Cardiac septum (tissue), 1 donor: ENCODE results near the gene FREM3. TPM values are rescaled to one million over a fixed set of nuclear protein-coding genes. Genes with fewer than 3 reads are reported as not detected.
"Not testable (repeated sequence)": the region's sequence is repeated elsewhere in the genome, so short reads cannot be mapped to it uniquely, and the experiment has no call there.

Experiments
- DNase-seq: peaks from one replicate; pipeline ENCODE4 v3.0.0-alpha.2; 2020; ENCODE audit warnings: low spot score
- intact Hi-C: fragments of 100-400 bp; cut with DNase I; formaldehyde crosslinking; loops from one replicate; pipeline ENCODE4 v1.14.0; 2022
- total RNA-seq: library from RNA; stranded (reverse); fragmentation: NEBNext Ultra II Directional; extraction: Animal tissue kit (Norgen Biotek cat#: 25700); gene quantifications from one replicate; pipeline ENCODE4 v1.2.1, GENCODE V29; 2021
- donor health status: DM: no; HTN: no; CAD: no.

Gene FREM3
- total RNA-seq, 1 donor from 2014 or later = not detected

GRCh38 chr4:143597276-143597675 is 103.2 kb downstream of the FREM3 start:
- intact Hi-C loops = no loop called here
- DNase-seq = no peak

DNA sequence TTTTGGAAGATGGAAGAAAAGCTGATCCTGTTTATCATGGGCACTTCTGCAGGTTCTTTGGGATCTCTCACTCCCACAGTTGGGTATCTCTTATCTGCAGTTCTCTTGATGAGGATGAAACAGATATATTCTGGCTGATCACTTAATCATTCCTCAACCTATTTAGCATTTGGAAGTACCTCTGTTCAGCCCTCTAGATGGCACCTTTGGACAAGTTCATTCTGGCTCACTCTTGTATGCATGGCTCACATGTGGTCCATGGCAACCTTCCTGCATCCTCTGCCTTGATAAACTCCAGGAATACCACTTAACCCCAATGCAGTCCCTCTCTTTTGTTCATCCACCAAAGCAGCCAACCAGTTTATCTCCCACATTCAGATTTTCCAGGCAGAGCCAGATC is 112.8 kb downstream of the FREM3 start:
- intact Hi-C loops = loop anchor here (10.0 kb wide), 1 partner anchor 177 kb away; no protein-coding TSS in a partner anchor

GRCh38 chr4:143586080-143586479 is 114.4 kb downstream of the FREM3 start:
- DNase-seq = no peak
- intact Hi-C loops = loop anchor here (10.0 kb wide), 1 partner anchor 179 kb away; no protein-coding TSS in a partner anchor

More for the DNA sequence above, 112.8 kb downstream of the FREM3 start:
- no peak for DNase-seq

DNA sequence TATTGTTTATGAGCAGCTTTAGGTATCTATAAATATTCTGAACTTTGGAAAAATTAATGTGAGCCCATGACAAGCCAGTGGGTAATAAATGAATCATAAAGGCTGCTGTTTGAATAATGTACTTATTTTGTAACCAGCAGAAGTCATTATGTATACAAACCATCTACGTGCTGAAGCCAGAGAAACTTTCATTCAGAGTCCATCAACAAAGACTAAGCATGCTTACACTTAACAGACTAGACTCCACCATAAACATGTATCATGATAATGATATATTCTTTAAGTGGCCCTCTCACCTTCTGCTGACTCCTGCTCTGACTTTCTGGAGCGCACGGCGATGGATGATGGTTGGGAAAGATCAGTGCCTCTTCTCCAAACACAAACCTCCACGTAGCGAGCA is 114.9 kb downstream of the FREM3 start:
- no peak for DNase-seq
- intact Hi-C loops = loop anchor here (10.0 kb wide), 1 partner anchor 179 kb away; no protein-coding TSS in a partner anchor

DNA sequence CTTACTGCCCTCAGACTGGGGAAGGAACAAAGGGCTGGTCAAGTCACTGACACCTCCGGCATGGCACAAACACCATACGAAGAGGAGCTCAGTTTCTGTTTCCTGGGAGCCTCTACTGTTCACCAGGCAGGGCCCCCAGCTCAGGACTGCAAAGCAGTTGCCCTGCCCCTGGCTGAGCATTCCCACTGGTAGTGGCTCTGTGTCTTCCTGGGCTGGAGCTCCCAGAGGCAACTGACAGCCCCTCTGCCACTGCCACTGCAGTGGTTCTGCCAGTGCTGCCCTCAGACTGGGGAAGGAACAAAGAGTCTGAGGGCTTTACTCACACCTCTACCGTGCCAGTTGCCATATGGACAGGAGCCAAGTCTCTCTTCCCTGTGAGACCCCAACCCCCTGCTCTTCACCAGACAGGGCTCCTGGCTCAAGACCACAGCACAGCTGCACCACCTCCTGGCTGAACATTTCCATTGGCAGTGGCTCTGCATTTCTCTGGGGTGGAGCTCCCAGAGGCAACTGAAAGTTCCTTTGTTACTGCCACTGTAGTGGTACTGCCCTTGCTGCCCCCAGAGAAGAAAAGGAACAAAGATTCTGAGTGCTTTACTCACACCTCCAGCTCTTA is 119.0 kb downstream of the FREM3 start:
- DNase-seq = no peak
- intact Hi-C loops = loop anchor here (10.0 kb wide), 1 partner anchor 183 kb away; no protein-coding TSS in a partner anchor

DNA sequence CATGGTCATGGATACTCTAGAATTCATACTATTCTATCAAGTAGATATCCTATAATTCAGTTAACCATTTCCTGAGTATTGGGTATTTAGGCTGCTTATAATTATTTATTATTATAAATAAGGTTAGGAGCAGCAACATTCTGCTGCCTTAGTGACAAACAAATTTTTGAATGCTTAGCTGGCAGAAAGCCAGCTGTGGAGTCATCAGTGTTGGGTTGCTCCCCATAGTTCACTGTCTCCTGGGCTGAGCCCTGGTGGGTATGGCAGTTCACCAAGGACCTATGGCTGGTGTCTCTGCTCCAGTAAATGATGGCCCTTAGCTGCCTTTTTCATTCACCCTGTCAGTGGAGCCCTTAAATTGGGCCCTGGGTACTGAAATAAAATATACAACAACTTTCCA is 125.1 kb downstream of the FREM3 start:
- intact Hi-C loops = no loop called here
- no peak for DNase-seq

DNA sequence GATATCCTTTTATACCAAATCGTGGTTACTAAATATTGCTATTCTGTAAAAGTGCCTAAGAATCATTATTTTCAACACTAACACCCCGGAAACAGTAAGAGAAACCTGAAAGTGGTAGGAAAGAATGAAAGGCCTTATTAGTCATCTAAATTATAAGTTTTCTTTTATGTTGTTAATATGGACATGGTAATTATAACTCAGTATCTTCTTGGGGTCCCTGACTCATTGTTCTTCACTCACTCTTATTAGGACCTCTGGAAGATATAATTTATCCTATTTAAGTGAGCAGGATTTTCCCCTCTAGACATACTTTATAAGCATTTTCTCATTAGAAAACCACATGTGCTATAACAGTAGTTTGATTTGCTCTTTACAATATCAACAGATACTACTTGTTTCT is 136.0 kb downstream of the FREM3 start:
- intact Hi-C loops = no loop called here
- DNase-seq = no peak

DNA sequence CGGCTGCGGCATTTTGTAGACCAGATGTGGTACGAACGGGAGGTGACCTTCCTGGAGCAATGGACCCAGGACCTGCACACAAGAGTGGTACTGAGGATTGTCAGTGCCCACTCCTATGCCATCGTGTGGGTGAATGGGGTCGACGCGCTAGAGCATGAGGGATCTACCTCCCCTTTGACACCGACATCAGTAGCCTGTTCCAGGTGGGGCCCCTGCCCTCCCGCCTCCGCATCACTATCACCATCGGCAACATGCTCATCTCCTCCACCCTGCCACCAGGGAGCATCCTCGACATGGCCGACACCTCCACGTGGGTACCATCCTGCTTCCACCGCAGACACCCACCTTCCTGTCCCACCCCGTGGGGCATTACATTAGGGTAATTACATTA is 140.7 kb downstream of the FREM3 start:
- DNase-seq = no peak
- intact Hi-C loops = loop anchor here (2.0 to 5.0 kb wide), 2 partner anchors 47 to 461 kb away; partner anchors contain the start of gene SMARCA5

DNA sequence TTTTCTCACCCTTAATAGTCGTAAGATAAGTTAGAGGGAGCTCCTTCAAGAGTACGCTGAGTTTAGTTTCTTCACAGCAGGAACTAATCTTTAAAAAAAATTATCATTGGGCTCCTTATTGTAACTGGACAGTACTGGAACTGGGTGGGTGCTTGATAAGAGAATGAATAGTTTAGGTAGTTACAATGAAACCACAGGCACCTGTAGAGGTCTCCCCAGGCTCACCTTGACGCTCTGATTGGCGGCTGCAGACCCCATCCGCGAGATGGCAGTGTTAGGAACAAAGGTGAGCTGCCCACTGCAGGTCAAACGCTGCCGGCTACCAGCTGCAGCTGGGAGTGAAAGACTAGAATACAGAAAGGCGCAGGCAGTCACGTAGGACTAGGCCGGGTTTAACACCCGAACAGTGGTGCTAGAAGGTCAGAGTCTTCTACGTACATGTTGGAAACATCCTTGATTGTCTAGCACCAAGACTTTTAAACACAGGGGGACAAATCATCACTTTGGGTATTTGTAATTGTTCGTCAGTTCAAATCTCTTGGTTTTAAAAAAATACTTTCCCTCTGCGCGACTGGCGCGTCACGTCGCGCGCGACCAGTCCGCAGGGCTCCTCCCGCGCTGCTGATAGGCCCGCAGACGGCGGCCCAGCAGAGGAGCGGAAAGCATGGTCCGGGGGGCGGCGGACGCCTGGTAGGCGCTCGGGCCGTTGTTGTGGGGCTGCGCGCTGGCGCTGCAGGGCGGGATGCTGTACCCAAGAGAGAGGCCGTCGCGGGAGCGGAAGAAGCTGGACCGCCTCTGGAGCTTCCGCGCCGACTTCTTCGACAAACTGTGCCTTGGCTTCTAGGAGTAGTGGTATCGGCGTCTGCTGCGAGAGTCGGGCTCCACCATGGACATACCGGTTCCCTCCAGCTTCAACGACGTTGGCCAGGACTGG is 141.4 kb downstream of the FREM3 start:
- intact Hi-C loops = loop anchor here (2.0 to 5.0 kb wide), 2 partner anchors 47 to 462 kb away; partner anchors contain the start of gene SMARCA5

DNA sequence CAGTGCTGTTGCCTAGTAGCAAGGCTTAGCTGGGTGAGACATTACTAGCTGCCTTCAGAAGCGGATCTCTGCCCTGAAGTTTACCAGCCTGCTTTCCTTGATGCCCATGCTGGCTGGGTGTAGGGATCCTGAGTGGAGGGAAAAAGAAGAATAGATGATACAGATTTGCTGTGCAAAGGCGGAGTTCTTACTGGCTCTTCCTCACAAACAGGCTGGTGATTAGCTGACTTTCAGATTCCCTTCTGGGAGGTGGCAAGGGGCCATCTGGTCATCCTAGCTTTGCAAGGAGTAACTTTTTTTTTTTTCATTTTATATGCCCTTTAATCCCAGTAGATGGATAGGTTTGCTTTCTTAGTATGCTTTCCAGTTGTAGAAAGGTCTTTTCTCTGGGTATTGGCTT is 142.2 kb downstream of the FREM3 start:
- intact Hi-C loops = loop anchor here (2.0 to 5.0 kb wide), 2 partner anchors 46 to 463 kb away; partner anchors contain the start of gene SMARCA5

More for the DNA sequence above, 141.4 kb downstream of the FREM3 start:
- no peak for DNase-seq

GRCh38 chr4:143555676-143556075 is 144.8 kb downstream of the FREM3 start:
- DNase-seq = no peak
- intact Hi-C loops = loop anchor here (5.0 kb wide), 1 partner anchor 43 kb away; the partner anchor contains the start of gene SMARCA5

More for the DNA sequence above, 142.2 kb downstream of the FREM3 start:
- DNase-seq = no peak

DNA sequence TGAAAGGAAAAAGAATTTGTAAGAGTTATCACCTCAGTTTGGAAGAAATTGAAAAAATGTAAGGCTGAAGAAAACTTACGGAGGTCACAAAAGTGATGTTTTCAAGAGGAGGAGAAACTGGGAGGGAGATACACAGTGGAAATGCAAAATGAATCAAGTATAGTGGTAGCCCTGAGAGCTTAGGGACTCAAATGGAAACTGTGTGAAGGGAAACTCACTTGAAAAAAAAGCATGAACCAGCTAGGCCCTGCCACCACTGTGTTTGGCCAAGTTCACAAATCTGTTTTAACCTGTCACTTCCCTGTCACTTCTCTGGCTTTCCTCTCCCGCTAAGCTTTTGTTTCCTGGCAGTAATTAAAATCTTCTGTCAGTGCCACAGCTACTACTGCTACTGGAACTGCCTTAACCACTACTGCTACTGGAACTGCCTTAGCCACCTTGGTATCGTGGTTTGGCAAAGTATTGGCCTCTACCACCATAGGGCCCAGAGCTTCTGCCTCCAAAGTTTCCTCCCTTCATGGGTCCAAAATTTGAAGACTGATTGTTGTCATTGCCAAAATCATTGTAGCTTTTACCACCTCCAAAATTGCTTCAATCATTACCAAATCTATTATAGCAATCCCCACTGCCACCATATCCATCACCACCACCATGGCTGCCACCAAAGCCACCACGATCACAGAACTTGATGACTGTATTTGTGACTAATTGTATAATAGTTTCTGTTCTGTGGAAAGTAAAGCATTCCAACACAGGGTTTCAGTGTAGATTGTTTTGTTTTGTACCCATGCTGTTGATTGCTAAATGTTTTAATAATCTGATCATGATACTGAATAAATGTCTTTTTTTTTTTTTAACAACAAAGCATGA is 145.5 kb downstream of the FREM3 start:
- intact Hi-C loops = loop anchor here (5.0 kb wide), 1 partner anchor 43 kb away; the partner anchor contains the start of gene SMARCA5
- no peak for DNase-seq

- DNase-seq = no peak
- intact Hi-C loops = no loop called here
Observed at GRCh38 chr4:143549928-143550327, 150.5 kb downstream of the FREM3 start.

GRCh38 chr4:143539670-143540023 is 160.8 kb downstream of the FREM3 start:
- DNase-seq = no peak
- intact Hi-C loops = no loop called here

DNA sequence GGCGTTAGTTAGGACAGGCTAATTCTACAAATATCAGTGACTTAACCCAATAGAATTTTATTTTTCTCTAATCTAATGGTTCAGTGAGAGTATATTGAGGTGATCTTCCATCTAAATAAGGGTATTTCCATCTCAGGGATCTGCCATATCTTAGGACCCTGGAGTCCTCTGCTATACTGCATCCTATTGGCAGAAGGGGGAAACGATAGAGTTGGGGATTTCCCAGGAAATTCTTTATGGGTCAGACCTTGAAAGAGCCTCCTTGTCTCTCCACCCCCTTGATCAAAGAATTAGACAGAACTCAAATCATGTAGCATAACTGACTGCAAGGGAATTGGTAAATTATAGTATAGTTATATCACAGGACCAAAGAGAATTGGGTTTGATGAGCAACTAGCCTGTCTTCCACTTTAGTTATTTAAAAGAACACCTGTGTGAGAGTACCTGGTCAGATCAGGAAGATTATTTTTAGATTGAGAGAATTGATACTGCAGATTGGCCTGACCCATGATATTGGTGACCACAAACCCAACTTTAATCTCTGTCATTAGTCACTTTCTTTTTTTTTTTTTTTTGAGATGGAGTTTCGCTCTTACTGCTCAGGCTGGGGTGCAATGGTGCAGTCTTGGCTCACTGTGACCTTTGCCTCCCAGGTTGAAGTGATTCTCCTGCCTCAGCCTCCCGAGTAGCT is 161.4 kb downstream of the FREM3 start:
- no peak for DNase-seq
- intact Hi-C loops = no loop called here

DNA sequence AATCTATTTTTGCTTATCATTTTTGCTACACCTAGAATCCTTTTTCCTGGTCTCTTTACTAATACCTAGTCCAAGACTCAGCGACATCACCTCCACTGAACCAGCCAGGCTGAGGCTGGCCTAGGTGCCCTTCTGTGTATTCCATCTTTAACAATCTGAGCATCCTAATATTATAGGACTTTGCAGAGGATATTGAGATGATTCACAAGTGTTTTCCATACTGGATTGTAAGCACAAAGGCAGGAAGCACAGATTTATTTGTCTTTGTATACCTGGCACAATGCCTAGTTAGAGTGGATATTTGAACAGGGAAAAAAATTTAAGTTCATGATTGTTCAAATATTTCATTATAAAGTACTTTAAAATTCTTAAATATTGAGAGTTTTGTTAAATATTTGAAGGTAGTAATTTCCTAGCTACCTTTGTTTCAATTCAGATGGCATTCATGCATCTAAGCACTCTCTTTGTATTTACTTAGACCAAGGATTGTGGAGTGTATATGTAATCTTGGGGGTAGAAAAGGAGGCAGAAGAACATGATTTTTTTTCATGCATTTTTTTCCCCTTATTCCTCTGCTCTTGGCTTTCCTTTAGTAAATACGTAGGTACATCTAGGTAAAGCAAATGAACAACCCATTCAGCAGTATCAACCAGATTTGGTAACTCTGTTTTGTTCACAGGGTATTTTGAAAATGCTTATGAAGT is 168.5 kb downstream of the FREM3 start:
- no peak for DNase-seq
- intact Hi-C loops = no loop called here

- no peak for DNase-seq
- intact Hi-C loops = no loop called here
Observed at GRCh38 chr4:143531380-143531779, 169.1 kb downstream of the FREM3 start.

- intact Hi-C loops, DNase-seq: not testable (repeated sequence)
Observed at GRCh38 chr4:143528046-143528445, 172.4 kb downstream of the FREM3 start.
